Esophagus muscularis mucosa (tissue), 3 donors: ENCODE measurements around the gene RFC5.

Experiments
- POLR2A ChIP-seq: fragments of 450-650 bp; IDR thresholded peaks from one replicate; pipeline ENCODE4 v1.6.1; 2017; ENCODE audit warnings: antibody characterized with exemption, moderate library complexity, mild to moderate bottlenecking, low read depth
- TF ChIP-seq, protein P1 (sequence below), 3 experiments: fragments of 200-600 bp in 2 of 3; fragments of 450-650 bp in 1 of 3; sonication (generic) in 2 of 3; IDR thresholded peaks; one replicate each; pipeline ENCODE4 v1.5.1; 2017 to 2019; ENCODE audit warnings: antibody characterized with exemption in 3 of 3, mild to moderate bottlenecking in 2 of 3, moderate library complexity in 1 of 3

DNA sequence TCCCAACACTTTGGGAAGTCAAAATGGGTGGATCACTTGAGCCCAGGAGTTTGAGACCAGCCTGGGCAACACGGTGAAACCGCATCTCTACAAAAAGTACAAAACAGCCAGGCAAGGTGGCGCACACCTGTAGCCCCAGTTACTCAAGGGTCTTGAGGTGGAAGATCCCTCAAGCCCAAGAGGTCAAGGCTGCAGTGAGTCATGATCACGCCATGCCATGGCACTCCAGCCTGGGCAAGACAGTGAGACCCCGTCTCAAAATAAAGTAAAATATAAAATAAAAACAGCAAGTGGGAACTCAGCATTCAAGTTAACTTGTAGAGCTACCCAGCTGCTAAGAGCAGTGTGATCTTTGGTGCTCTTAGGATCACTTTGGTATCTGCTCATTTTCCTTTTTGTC lies 12.7 kb downstream of the RFC5 start:
- TF ChIP-seq, protein P1, sequence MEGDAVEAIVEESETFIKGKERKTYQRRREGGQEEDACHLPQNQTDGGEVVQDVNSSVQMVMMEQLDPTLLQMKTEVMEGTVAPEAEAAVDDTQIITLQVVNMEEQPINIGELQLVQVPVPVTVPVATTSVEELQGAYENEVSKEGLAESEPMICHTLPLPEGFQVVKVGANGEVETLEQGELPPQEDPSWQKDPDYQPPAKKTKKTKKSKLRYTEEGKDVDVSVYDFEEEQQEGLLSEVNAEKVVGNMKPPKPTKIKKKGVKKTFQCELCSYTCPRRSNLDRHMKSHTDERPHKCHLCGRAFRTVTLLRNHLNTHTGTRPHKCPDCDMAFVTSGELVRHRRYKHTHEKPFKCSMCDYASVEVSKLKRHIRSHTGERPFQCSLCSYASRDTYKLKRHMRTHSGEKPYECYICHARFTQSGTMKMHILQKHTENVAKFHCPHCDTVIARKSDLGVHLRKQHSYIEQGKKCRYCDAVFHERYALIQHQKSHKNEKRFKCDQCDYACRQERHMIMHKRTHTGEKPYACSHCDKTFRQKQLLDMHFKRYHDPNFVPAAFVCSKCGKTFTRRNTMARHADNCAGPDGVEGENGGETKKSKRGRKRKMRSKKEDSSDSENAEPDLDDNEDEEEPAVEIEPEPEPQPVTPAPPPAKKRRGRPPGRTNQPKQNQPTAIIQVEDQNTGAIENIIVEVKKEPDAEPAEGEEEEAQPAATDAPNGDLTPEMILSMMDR (IDR thresholded peaks at IDR 0.05): no peak
- no peak for TF ChIP-seq POLR2A
